ENCODE results near the gene CSAG2. TPM values are rescaled to one million over a fixed set of nuclear protein-coding genes. Genes with fewer than 3 reads are reported as not detected.
"Not testable (repeated sequence)": the region's sequence is repeated elsewhere in the genome, so short reads cannot be mapped to it uniquely, and the experiment has no call there.

The CSAG2 gene
- total RNA-seq, 2 experiments from 2014 or later, result not detected

DNA sequence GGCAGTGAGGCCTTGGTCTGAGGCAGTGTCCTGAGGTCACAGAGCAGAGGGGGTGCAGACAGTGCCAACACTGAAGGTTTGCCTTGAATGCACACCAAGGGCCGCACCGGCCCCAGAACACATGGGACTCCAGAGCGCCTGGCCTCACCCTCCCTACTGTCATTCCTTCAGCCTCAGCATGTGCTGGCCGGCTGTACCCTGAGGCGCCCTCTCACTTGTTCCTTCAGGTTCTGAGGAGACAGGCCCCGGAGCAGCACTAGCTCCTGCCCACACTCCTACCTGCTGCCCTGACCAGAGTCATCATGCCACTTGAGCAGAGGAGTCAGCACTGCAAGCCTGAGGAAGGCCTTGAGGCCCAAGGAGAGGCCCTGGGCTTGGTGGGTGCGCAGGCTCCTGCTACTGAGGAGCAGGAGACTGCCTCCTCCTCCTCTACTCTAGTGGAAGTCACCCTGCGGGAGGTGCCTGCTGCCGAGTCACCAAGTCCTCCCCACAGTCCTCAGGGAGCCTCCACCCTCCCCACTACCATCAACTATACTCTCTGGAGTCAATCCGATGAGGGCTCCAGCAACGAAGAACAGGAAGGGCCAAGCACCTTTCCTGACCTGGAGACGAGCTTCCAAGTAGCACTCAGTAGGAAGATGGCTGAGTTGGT is 26.9 kb upstream of the CSAG2 start:
- ChIA-PET CTCF (ENCODE audit: unreplicated experiment) (no interaction called here), POLR2A (no interaction called here)
- intact Hi-C loops (cut with micrococcal nuclease; ENCODE audit: unreplicated experiment), result no loop called here
- Histone ChIP-seq H3K27ac (ENCODE audit: low read depth, low read length, poor library complexity, severe bottlenecking) (no peak overlapping the region), H3K9me2 (ENCODE audit: insufficient read depth, low read length) (no peaks in the 10 kb centered on the region), H4K20me1 (ENCODE audit: insufficient read depth, low read length) (no peaks in the 10 kb centered on the region), H2AFZ (ENCODE audit: low read length) (no peak overlapping the region), H3K4me3 (ENCODE audit: low read depth, low read length, poor library complexity, severe bottlenecking) (no peak overlapping the region), H3K36me3 (ENCODE audit: insufficient read depth, low read length) (no peaks in the 10 kb centered on the region), H3K79me2 (ENCODE audit: insufficient read depth, low read depth, low read length) (no peaks in the 10 kb centered on the region), H3K4me2 (ENCODE audit: low read length) (no peak overlapping the region), H3K9me3 (ENCODE audit: low read length) (no peaks in the 10 kb centered on the region), H3K4me1 (ENCODE audit: insufficient read depth, low read length, poor library complexity, severe bottlenecking) (no peaks in the 10 kb centered on the region)
- no peak for DNase-seq (ENCODE audit: low spot score)
- no TSS peak for BruUV-seq (replicated peaks)
- TF ChIP-seq, protein P1, sequence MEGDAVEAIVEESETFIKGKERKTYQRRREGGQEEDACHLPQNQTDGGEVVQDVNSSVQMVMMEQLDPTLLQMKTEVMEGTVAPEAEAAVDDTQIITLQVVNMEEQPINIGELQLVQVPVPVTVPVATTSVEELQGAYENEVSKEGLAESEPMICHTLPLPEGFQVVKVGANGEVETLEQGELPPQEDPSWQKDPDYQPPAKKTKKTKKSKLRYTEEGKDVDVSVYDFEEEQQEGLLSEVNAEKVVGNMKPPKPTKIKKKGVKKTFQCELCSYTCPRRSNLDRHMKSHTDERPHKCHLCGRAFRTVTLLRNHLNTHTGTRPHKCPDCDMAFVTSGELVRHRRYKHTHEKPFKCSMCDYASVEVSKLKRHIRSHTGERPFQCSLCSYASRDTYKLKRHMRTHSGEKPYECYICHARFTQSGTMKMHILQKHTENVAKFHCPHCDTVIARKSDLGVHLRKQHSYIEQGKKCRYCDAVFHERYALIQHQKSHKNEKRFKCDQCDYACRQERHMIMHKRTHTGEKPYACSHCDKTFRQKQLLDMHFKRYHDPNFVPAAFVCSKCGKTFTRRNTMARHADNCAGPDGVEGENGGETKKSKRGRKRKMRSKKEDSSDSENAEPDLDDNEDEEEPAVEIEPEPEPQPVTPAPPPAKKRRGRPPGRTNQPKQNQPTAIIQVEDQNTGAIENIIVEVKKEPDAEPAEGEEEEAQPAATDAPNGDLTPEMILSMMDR (conservative IDR thresholded peaks at IDR 0.05; ENCODE audit: low read length), result no peak
- TF ChIP-seq EZH2phosphoT487 (IDR thresholded peaks at IDR 0.05; ENCODE audit: borderline replicate concordance, low read depth, low read length), result no peak

GRCh38 chrX:152735101-152735500 is 26.0 kb upstream of the CSAG2 start:
- Histone ChIP-seq H2AFZ (ENCODE audit: low read length) (no peak overlapping the region), H3K9me3 (ENCODE audit: low read length) (no peaks in the 10 kb centered on the region), H3K4me3 (ENCODE audit: low read depth, low read length, poor library complexity, severe bottlenecking) (no peak overlapping the region), H3K4me1 (ENCODE audit: insufficient read depth, low read length, poor library complexity, severe bottlenecking) (no peaks in the 10 kb centered on the region), H4K20me1 (ENCODE audit: insufficient read depth, low read length) (no peaks in the 10 kb centered on the region), H3K79me2 (ENCODE audit: insufficient read depth, low read depth, low read length) (no peaks in the 10 kb centered on the region), H3K4me2 (ENCODE audit: low read length) (no peak overlapping the region), H3K27ac (ENCODE audit: low read depth, low read length, poor library complexity, severe bottlenecking) (no peak overlapping the region), H3K36me3 (ENCODE audit: insufficient read depth, low read length) (no peaks in the 10 kb centered on the region), H3K9me2 (ENCODE audit: insufficient read depth, low read length) (no peaks in the 10 kb centered on the region)
- CTCF ChIA-PET (ENCODE audit: unreplicated experiment), result no interaction called here
- intact Hi-C loops (cut with micrococcal nuclease; ENCODE audit: unreplicated experiment), result no loop called here
- no TSS peak for BruUV-seq (replicated peaks)
- no peak for TF ChIP-seq EZH2phosphoT487 (IDR thresholded peaks at IDR 0.05; ENCODE audit: borderline replicate concordance, low read depth, low read length)
- TF ChIP-seq, protein P1 (conservative IDR thresholded peaks at IDR 0.05; ENCODE audit: low read length), result no peak
- no peak for DNase-seq (ENCODE audit: low spot score)
- POLR2A ChIA-PET, result no interaction called here

- H3K9me3 ChIP-seq (ENCODE audit: low read length); H3K4me1 ChIP-seq (ENCODE audit: insufficient read depth, low read length, poor library complexity, severe bottlenecking); H4K20me1 ChIP-seq (ENCODE audit: insufficient read depth, low read length); CTCF ChIA-PET (ENCODE audit: unreplicated experiment); BruUV-seq (replicated peaks); POLR2A ChIA-PET; intact Hi-C loops (cut with micrococcal nuclease; ENCODE audit: unreplicated experiment); DNase-seq (ENCODE audit: low spot score); H3K36me3 ChIP-seq (ENCODE audit: insufficient read depth, low read length); H3K79me2 ChIP-seq (ENCODE audit: insufficient read depth, low read depth, low read length); H3K27ac ChIP-seq (ENCODE audit: low read depth, low read length, poor library complexity, severe bottlenecking); H2AFZ ChIP-seq (ENCODE audit: low read length); H3K4me2 ChIP-seq (ENCODE audit: low read length); H3K9me2 ChIP-seq (ENCODE audit: insufficient read depth, low read length); H3K4me3 ChIP-seq (ENCODE audit: low read depth, low read length, poor library complexity, severe bottlenecking): not testable (repeated sequence)
These were observed 25.2 kb upstream of the CSAG2 start for GRCh38 chrX:152734143-152734858.

All from OCI-LY7 (cell line).